Bronchial epithelial cell (primary cell): Measurements from ENCODE around the gene SEL1L3. TPM values are rescaled to one million over a fixed set of nuclear protein-coding genes. Genes with fewer than 3 reads are reported as not detected.

ENCODE experiments used
- DNase-seq: peaks from one replicate; pipeline ENCODE4 v3.0.0-alpha.2; 2010; ENCODE audit warnings: low read depth
- FAIRE-seq: peaks from 2 replicates; lab custom pipeline; 2011; peaks lifted over from hg19 to GRCh38; lab: Jason Lieb, UNC
- H3K27me3 ChIP-seq: 2 replicates; pipeline ENCODE4 v1.5.1; 2011; ENCODE audit warnings: low read length; ENCODE audit not compliant: control insufficient read depth, insufficient read depth
- H3K36me3 ChIP-seq: 2 replicates; pipeline ENCODE4 v1.5.1; 2011; ENCODE audit warnings: low read length; ENCODE audit not compliant: control insufficient read depth, insufficient read depth
- H3K4me3 ChIP-seq: 2 replicates; pipeline ENCODE4 v1.5.1; 2011; ENCODE audit warnings: mild to moderate bottlenecking, low read depth, low read length, control low read depth
- total RNA-seq: library from RNA; depleted of rRNA; stranded (reverse); fragments of >200 nt; gene quantifications from 2 replicates; pipeline ENCODE4 v1.2.1, GENCODE V29; 2014
- TF ChIP-seq, protein P1 (sequence below): IDR thresholded peaks from 2 replicates; pipeline ENCODE4 v1.5.1; 2011; ENCODE audit warnings: mild to moderate bottlenecking, moderate library complexity, low read length, control low read depth, inconsistent platforms; ENCODE audit not compliant: insufficient read depth, severe bottlenecking

Gene SEL1L3
- total RNA-seq, 1 donor from 2014 or later: 117 TPM

DNA sequence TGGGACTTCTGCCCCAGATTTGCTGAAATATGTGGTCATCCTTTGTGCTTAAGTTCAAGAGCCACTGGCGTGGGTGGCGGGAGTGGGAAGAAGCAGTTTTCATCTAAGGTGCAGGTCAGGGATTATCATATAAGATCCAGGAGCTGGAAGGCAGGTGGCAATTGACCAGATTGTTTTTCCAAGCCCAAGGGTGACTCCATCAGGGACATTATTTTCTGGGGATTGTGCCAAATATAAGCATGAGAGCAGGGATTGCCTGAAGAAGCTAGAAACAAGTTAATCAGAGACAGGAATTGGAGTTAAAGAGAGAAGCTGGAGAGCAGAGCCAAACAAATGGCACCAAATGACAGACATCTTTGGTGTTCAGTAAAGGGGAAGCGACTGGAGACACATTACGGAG is 19.4 kb upstream of the SEL1L3 start:
- FAIRE-seq (no peak), DNase-seq (no peak)
- TF ChIP-seq, protein P1, sequence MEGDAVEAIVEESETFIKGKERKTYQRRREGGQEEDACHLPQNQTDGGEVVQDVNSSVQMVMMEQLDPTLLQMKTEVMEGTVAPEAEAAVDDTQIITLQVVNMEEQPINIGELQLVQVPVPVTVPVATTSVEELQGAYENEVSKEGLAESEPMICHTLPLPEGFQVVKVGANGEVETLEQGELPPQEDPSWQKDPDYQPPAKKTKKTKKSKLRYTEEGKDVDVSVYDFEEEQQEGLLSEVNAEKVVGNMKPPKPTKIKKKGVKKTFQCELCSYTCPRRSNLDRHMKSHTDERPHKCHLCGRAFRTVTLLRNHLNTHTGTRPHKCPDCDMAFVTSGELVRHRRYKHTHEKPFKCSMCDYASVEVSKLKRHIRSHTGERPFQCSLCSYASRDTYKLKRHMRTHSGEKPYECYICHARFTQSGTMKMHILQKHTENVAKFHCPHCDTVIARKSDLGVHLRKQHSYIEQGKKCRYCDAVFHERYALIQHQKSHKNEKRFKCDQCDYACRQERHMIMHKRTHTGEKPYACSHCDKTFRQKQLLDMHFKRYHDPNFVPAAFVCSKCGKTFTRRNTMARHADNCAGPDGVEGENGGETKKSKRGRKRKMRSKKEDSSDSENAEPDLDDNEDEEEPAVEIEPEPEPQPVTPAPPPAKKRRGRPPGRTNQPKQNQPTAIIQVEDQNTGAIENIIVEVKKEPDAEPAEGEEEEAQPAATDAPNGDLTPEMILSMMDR: no peak
- H3K27me3 ChIP-seq: no peaks in the 10 kb centered on the region
- H3K36me3 ChIP-seq: no peaks in the 10 kb centered on the region
- H3K4me3 ChIP-seq: no peak overlapping the region

DNA sequence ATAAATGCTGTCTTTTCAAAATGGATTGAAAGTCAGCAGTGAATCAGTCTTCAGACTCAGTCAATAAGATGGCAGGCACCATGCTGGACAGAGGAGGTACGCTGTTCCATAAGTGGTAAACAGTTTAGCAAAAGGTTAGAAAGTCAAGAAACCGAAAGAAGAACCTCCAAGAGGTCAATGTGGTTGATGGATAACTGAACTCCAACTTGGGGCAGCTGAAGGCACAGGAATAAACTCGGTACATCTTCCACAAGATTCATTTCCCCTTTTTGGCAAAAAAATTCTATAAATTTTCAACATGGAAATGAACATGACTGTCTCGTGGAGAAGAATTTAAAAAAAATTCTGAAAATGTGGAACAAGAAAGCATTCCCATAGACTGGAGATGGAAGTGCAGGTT is 18.4 kb upstream of the SEL1L3 start:
- DNase-seq: no peak
- Histone ChIP-seq H3K36me3 (no peaks in the 10 kb centered on the region), H3K4me3 (no peak overlapping the region), H3K27me3 (no peaks in the 10 kb centered on the region)
- FAIRE-seq: no peak
- TF ChIP-seq, protein P1: no peak

DNA sequence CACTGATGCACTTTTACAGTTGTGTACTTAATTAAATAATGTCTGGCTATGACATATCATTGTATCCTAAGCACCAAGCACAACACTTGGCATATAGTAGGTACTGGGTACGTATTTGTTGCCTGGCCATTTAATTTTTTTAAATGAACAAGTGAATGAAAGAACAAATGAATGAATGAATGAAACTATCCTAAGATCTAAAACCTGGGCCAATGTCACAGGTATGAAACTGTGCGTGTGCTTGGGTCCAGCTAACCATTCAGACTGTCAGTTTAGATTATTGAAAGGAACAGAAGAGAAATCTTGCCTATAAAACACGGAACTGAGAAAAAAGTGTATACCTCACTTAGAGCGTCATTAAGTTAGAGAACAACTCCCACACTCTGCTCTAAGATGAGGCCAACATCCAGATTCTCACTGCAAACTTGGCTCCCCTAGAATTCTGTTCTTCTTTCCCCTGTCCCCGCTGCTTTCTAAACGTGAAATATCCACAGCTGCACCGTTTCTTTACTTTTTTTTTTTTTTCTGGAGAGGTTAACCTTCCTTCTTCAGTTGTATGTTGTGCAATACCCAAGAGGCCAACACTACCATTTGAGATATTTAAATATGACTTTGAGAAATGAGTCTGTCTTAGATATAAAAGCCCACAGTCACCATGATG is 17.3 kb upstream of the SEL1L3 start:
- TF ChIP-seq, protein P1: no peak
- FAIRE-seq: no peak
- no peak for DNase-seq

DNA sequence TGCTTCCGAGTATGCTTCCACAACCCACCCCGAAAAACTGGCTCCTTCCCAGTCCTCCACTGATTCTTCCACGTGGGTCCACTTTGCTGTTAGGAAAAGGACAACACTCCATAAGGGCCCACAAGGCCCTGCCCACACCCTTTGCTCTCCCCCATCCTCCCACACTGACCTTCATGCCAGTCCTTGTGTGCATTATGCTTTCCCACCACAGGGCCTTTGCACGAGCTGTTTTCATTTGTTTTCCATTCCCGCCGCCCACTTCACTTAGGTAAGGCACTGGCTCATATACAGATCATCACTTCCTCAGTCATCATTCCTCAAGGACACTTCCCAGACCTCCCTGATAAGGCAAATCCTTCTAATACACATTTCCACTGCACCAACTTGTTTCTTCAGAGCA is 16.8 kb upstream of the SEL1L3 start:
- Histone ChIP-seq H3K36me3 (no peaks in the 10 kb centered on the region), H3K27me3 (no peaks in the 10 kb centered on the region), H3K4me3 (no peak overlapping the region)
- FAIRE-seq (no peak), DNase-seq (no peak)
- TF ChIP-seq, protein P1: no peak

More for the DNA sequence above, 17.3 kb upstream of the SEL1L3 start:
- H3K4me3 ChIP-seq: no peak overlapping the region
- no peaks in the 10 kb centered on the region for H3K36me3 ChIP-seq
- H3K27me3 ChIP-seq: no peaks in the 10 kb centered on the region

DNA sequence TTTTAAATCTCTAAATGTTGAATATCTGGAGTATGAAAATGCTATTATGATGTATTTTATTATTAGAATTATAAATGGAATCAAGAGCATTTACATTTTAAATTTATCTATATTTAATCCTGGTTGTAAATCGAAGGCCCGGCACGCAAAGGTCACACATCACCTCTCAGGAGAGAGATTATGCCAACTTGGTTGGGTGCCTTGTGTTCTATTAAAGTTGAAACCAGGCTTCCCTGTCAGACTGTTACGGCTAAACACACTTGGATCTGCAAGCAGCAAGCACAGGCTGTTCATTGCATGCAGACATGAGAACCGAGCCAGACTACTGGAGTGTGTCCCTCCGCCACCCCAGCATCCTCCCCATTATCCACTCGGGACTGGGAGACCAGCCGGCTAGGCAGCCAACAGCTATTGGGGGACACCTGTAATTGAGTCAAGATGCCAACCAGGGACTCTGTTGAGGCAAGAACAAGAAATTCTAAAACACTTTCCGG is 16.4 kb upstream of the SEL1L3 start:
- no peak for FAIRE-seq
- no peaks in the 10 kb centered on the region for H3K36me3 ChIP-seq
- TF ChIP-seq, protein P1: no peak
- no peak for DNase-seq
- H3K27me3 ChIP-seq: no peaks in the 10 kb centered on the region
- H3K4me3 ChIP-seq: no peak overlapping the region

DNA sequence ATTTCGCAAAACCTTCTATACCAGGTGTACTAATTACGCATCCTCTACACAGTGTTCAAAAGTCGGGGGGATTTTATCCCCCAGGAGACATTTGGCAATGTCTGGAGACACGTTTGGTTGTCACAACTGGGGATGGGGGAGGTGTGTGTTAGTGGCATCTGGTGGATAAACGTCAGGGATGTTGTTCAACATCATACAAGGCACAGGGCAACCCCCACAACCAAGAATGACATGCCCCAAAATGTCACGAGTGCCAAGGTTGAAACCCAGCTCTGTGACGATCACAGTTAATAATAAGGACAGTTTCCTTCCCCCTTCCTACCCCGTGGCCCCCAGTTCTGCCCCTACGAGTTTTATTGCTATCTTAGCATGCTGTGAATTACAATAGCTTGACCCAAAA is 15.9 kb upstream of the SEL1L3 start:
- TF ChIP-seq, protein P1: no peak
- Histone ChIP-seq H3K27me3 (no peaks in the 10 kb centered on the region), H3K4me3 (no peak overlapping the region), H3K36me3 (no peaks in the 10 kb centered on the region)
- no peak for FAIRE-seq
- DNase-seq: no peak
